ENCODE results near the gene AEBP1.

DNA sequence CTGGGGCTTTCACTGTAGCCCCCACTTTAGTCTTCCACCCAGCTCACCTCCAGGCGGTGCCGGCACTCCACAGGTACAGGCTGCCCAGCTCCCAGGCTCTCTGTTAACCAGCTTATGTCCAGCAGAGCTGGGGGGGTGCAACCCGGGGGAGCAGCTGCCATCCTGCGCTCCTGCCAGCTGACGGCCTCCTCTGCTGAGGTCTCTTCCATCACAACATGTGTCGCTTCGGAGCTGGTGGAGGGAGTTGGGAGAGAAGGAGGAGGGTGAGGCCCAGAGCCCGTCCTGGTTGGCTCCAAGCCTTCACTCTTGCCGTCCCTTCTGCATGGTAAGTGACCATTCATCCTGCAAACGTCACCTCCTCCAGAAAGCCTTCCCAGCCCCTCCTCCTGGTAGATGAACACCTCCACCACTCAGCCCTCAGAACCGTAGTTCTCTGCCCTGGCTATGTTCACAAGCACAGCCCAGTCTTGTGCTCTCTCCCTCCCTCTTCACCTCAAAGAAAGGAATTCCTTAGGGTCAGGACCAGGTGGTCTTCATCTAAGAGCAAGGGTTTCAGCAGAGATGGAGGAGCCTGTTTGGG is 23.4 kb upstream of the AEBP1 start:
- TF ChIP-seq, protein P1, sequence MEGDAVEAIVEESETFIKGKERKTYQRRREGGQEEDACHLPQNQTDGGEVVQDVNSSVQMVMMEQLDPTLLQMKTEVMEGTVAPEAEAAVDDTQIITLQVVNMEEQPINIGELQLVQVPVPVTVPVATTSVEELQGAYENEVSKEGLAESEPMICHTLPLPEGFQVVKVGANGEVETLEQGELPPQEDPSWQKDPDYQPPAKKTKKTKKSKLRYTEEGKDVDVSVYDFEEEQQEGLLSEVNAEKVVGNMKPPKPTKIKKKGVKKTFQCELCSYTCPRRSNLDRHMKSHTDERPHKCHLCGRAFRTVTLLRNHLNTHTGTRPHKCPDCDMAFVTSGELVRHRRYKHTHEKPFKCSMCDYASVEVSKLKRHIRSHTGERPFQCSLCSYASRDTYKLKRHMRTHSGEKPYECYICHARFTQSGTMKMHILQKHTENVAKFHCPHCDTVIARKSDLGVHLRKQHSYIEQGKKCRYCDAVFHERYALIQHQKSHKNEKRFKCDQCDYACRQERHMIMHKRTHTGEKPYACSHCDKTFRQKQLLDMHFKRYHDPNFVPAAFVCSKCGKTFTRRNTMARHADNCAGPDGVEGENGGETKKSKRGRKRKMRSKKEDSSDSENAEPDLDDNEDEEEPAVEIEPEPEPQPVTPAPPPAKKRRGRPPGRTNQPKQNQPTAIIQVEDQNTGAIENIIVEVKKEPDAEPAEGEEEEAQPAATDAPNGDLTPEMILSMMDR (IDR thresholded peaks at IDR 0.05) = no peak
- TF ChIP-seq POLR2A (IDR thresholded peaks at IDR 0.05) = no peak
